H1 (cell line): Measurements from ENCODE around the gene ABHD2. TPM values are rescaled to one million over a fixed set of nuclear protein-coding genes. Genes with fewer than 3 reads are reported as not detected.

Source experiments
- KDM4A ChIP-seq: IDR thresholded peaks from one replicate; pipeline ENCODE4 v1.7.1; 2012; ENCODE audit warnings: low read depth, mild to moderate bottlenecking, moderate library complexity, low read length, inconsistent platforms; ENCODE audit not compliant: severe bottlenecking
- POLR2A ChIP-seq, 2 experiments: IDR thresholded peaks; 1 replicate in 1 of 2; 2 replicates in 1 of 2; pipeline ENCODE4 v1.6.1; 2011; ENCODE audit warnings: low read depth in 2 of 2, low read length in 2 of 2, mild to moderate bottlenecking in 2 of 2; ENCODE audit errors: control extremely low read depth in 1 of 2
- RBBP5 ChIP-seq: IDR thresholded peaks from 2 replicates; pipeline ENCODE4 v1.7.1; 2012; ENCODE audit warnings: low read depth, mild to moderate bottlenecking, inconsistent platforms, low read length, moderate library complexity, borderline replicate concordance
- SIX5 ChIP-seq: IDR thresholded peaks from 2 replicates; pipeline ENCODE4 v1.6.1; 2011; ENCODE audit warnings: mild to moderate bottlenecking, low read depth, low read length
- TAF1 ChIP-seq: IDR thresholded peaks from 2 replicates; pipeline ENCODE4 v1.6.1; 2011; ENCODE audit warnings: mild to moderate bottlenecking, low read depth, low read length
- polyA plus RNA-seq, 7 experiments: library from polyadenylated mRNA; depleted of rRNA in 3 of 7; stranded (reverse) in 5 of 7; unstranded in 2 of 7; fragments of >200 nt in 5 of 7; fragments of 200-250 nt in 2 of 7; gene quantifications; 1 replicate in 5 of 7; 2 replicates in 1 of 7; 4 replicates in 1 of 7; pipeline versions ENCODE4 v1.2.1 to v1.2.3, GENCODE V29; 2011 to 2013; ENCODE audit warnings: missing spikeins in 2 of 7, mixed read lengths in 2 of 7
- total RNA-seq: library from RNA; stranded (reverse); fragmentation: NEBNext Ultra II Directional; extraction: Animal tissue kit (Norgen Biotek cat#: 25700); gene quantifications from 2 replicates; pipeline ENCODE4 v1.2.1, GENCODE V29; 2021
- TF ChIP-seq, protein P1 (sequence below): fragments of 300-600 bp; sonication (generic); IDR thresholded peaks from 2 replicates; pipeline ENCODE4 v1.7.1; 2012; ENCODE audit warnings: low read length, moderate library complexity, mild to moderate bottlenecking, inconsistent platforms; ENCODE audit not compliant: insufficient replicate concordance

ABHD2 gene
- total and polyA plus RNA-seq, 2 of the 8 experiments (the other 6 are each of a cell fraction or from before 2014, with no cell fraction given) = 9.1 to 23.7 TPM

DNA sequence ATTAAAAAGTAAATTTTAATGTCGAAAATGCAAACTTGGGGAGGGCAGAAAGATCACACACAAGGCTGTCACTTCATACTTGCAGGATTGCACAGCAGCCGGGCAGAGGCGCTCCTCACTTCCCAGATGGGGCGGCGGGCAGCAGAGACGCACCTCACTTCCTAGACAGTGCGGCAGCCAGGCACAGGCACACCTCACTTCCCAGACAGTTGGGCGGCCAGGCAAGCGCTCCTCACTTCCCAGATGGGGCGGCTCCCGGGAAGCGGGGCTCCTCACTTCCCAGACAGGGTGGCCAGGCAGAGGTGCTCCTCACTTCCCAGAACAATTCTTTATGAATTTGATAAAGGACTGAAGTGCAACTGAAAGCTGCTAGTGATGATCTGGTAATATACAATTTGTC, 111.9 kb downstream of the ABHD2 start (continued):
- TF ChIP-seq, protein P1, sequence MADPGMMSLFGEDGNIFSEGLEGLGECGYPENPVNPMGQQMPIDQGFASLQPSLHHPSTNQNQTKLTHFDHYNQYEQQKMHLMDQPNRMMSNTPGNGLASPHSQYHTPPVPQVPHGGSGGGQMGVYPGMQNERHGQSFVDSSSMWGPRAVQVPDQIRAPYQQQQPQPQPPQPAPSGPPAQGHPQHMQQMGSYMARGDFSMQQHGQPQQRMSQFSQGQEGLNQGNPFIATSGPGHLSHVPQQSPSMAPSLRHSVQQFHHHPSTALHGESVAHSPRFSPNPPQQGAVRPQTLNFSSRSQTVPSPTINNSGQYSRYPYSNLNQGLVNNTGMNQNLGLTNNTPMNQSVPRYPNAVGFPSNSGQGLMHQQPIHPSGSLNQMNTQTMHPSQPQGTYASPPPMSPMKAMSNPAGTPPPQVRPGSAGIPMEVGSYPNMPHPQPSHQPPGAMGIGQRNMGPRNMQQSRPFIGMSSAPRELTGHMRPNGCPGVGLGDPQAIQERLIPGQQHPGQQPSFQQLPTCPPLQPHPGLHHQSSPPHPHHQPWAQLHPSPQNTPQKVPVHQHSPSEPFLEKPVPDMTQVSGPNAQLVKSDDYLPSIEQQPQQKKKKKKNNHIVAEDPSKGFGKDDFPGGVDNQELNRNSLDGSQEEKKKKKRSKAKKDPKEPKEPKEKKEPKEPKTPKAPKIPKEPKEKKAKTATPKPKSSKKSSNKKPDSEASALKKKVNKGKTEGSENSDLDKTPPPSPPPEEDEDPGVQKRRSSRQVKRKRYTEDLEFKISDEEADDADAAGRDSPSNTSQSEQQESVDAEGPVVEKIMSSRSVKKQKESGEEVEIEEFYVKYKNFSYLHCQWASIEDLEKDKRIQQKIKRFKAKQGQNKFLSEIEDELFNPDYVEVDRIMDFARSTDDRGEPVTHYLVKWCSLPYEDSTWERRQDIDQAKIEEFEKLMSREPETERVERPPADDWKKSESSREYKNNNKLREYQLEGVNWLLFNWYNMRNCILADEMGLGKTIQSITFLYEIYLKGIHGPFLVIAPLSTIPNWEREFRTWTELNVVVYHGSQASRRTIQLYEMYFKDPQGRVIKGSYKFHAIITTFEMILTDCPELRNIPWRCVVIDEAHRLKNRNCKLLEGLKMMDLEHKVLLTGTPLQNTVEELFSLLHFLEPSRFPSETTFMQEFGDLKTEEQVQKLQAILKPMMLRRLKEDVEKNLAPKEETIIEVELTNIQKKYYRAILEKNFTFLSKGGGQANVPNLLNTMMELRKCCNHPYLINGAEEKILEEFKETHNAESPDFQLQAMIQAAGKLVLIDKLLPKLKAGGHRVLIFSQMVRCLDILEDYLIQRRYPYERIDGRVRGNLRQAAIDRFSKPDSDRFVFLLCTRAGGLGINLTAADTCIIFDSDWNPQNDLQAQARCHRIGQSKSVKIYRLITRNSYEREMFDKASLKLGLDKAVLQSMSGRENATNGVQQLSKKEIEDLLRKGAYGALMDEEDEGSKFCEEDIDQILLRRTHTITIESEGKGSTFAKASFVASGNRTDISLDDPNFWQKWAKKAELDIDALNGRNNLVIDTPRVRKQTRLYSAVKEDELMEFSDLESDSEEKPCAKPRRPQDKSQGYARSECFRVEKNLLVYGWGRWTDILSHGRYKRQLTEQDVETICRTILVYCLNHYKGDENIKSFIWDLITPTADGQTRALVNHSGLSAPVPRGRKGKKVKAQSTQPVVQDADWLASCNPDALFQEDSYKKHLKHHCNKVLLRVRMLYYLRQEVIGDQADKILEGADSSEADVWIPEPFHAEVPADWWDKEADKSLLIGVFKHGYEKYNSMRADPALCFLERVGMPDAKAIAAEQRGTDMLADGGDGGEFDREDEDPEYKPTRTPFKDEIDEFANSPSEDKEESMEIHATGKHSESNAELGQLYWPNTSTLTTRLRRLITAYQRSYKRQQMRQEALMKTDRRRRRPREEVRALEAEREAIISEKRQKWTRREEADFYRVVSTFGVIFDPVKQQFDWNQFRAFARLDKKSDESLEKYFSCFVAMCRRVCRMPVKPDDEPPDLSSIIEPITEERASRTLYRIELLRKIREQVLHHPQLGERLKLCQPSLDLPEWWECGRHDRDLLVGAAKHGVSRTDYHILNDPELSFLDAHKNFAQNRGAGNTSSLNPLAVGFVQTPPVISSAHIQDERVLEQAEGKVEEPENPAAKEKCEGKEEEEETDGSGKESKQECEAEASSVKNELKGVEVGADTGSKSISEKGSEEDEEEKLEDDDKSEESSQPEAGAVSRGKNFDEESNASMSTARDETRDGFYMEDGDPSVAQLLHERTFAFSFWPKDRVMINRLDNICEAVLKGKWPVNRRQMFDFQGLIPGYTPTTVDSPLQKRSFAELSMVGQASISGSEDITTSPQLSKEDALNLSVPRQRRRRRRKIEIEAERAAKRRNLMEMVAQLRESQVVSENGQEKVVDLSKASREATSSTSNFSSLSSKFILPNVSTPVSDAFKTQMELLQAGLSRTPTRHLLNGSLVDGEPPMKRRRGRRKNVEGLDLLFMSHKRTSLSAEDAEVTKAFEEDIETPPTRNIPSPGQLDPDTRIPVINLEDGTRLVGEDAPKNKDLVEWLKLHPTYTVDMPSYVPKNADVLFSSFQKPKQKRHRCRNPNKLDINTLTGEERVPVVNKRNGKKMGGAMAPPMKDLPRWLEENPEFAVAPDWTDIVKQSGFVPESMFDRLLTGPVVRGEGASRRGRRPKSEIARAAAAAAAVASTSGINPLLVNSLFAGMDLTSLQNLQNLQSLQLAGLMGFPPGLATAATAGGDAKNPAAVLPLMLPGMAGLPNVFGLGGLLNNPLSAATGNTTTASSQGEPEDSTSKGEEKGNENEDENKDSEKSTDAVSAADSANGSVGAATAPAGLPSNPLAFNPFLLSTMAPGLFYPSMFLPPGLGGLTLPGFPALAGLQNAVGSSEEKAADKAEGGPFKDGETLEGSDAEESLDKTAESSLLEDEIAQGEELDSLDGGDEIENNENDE = no peak
- TF ChIP-seq KDM4A = no peak
- no peak for TF ChIP-seq POLR2A (IDR thresholded peaks at IDR 0.05; ENCODE audit: control extremely low read depth in 1 of 2, low read depth in 2 of 2, low read length in 2 of 2)
- no peak for TF ChIP-seq SIX5
- no peak for TF ChIP-seq TAF1
- no peak for TF ChIP-seq RBBP5
- TF ChIP-seq, all 59 proteins: peak for 0
